ENCODE results near the gene MEIOB.
"Not testable (repeated sequence)": the region's sequence is repeated elsewhere in the genome, so short reads cannot be mapped to it uniquely, and the experiment has no call there.

The MEIOB gene

DNA sequence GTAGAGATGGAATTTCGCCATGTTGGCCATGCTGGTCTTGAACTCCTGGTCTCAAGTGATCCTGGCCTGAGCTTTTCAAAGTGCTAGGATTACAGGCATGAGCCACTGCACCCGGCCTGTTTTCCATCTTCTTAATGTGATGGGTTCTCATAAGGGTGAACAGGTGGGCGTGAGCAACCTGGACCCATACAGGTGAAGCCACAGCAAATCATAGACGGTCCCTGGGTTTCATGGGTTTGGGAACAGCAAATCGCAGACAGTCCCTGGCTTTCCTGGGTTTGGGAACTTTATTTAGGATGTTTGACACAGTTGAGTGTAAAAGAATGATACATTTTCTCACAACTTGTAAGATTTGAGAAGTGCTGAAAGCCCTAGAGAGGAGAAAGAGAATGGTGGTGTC lies 12.9 kb upstream of the MEIOB start:
- no peaks in the 10 kb centered on the region for H3K27me3 ChIP-seq (ENCODE audit: control insufficient read depth, insufficient read depth, low read length)
- no peaks in the 10 kb centered on the region for H3K4me1 ChIP-seq (ENCODE audit: control insufficient read depth, insufficient read depth, low read length)
- H3K36me3 ChIP-seq (ENCODE audit: control insufficient read depth, insufficient read depth, low read length): no peaks in the 10 kb centered on the region
- no peak overlapping the region for H3K9ac ChIP-seq (ENCODE audit: low read depth, low read length)
- H3K9me3 ChIP-seq (ENCODE audit: control insufficient read depth, insufficient read depth, low read length): no peaks in the 10 kb centered on the region
- H3K4me3 ChIP-seq (ENCODE audit: low read depth, low read length): no peak overlapping the region

DNA sequence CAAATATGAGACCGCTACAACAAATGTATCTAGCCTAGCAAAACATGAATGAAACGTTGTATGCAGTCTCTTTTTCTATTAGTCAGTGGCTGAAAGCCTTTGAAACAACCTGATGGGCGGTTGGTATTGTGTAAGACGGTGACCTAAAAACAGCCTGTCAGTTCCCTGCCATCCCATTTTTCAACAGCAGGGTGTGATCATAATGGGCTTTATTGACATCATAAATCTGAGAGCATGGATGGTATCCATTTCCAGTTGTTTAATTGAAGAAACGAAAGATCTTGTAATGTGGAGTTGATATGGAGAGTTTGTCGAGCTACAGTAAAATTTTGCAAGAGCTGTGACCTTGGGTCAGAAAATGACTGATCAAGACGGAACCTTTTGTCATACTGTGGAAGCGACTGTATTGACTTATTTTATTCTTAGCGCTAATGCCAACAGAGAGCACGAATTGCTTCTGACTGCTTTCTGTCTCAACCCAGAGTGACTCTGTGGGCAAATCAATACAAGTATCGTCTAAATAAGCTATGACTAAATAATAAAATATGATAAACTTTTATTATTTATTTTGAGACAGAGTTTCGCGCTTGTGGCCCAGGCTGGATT lies 12.3 kb upstream of the MEIOB start:
- H3K36me3 ChIP-seq (ENCODE audit: control insufficient read depth, insufficient read depth, low read length): no peaks in the 10 kb centered on the region
- no peak overlapping the region for H3K9ac ChIP-seq (ENCODE audit: low read depth, low read length)
- H3K4me3 ChIP-seq (ENCODE audit: low read depth, low read length): no peak overlapping the region
- H3K27me3 ChIP-seq (ENCODE audit: control insufficient read depth, insufficient read depth, low read length): no peaks in the 10 kb centered on the region
- no peaks in the 10 kb centered on the region for H3K4me1 ChIP-seq (ENCODE audit: control insufficient read depth, insufficient read depth, low read length)
- no peaks in the 10 kb centered on the region for H3K9me3 ChIP-seq (ENCODE audit: control insufficient read depth, insufficient read depth, low read length)

DNA sequence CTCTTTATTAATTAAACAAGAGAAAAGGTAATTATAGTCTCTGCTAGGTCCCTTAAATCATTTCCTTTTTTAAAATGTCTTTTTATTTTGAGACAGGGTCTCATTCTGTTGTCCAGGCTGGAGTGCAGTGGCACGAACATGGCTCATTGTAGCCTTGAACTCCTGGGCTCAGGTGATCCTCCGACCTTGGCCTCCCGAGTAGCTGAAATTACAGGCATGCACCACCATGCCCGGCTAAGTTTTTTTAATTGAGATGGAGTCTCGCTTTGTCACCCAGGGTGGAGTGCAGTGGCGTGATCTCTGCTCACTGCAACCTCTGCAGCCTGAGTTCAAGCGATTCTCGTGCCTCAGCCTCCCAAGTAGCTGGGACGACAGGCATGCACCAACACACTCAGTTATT lies 9.2 kb upstream of the MEIOB start:
- not testable (repeated sequence) for H3K36me3 ChIP-seq (ENCODE audit: control insufficient read depth, insufficient read depth, low read length); H3K4me3 ChIP-seq (ENCODE audit: low read depth, low read length); H3K27me3 ChIP-seq (ENCODE audit: control insufficient read depth, insufficient read depth, low read length)

GRCh38 chr16:1879477-1879876 lies 7.5 kb upstream of the MEIOB start:
- Histone ChIP-seq H3K36me3 (ENCODE audit: control insufficient read depth, insufficient read depth, low read length) (no peaks in the 10 kb centered on the region), H3K9me3 (ENCODE audit: control insufficient read depth, insufficient read depth, low read length) (no peaks in the 10 kb centered on the region), H3K4me3 (ENCODE audit: low read depth, low read length) (no peak overlapping the region), H3K27me3 (ENCODE audit: control insufficient read depth, insufficient read depth, low read length) (peaks cover 5% of the 10 kb centered on the region), H3K9ac (ENCODE audit: low read depth, low read length) (no peak overlapping the region), H3K4me1 (ENCODE audit: control insufficient read depth, insufficient read depth, low read length) (no peaks in the 10 kb centered on the region)

More for the DNA sequence above, 9.2 kb upstream of the MEIOB start:
- not testable (repeated sequence) for H3K9me3 ChIP-seq (ENCODE audit: control insufficient read depth, insufficient read depth, low read length); H3K9ac ChIP-seq (ENCODE audit: low read depth, low read length); H3K4me1 ChIP-seq (ENCODE audit: control insufficient read depth, insufficient read depth, low read length)

GRCh38 chr16:1878256-1878655 lies 6.3 kb upstream of the MEIOB start:
- Histone ChIP-seq H3K9ac (ENCODE audit: low read depth, low read length) (no peak overlapping the region), H3K9me3 (ENCODE audit: control insufficient read depth, insufficient read depth, low read length) (no peaks in the 10 kb centered on the region), H3K4me3 (ENCODE audit: low read depth, low read length) (no peak overlapping the region), H3K4me1 (ENCODE audit: control insufficient read depth, insufficient read depth, low read length) (no peaks in the 10 kb centered on the region), H3K27me3 (ENCODE audit: control insufficient read depth, insufficient read depth, low read length) (peaks cover 9% of the 10 kb centered on the region), H3K36me3 (ENCODE audit: control insufficient read depth, insufficient read depth, low read length) (no peaks in the 10 kb centered on the region)

- no peaks in the 10 kb centered on the region for H3K4me1 ChIP-seq (ENCODE audit: control insufficient read depth, insufficient read depth, low read length)
- no peaks in the 10 kb centered on the region for H3K36me3 ChIP-seq (ENCODE audit: control insufficient read depth, insufficient read depth, low read length)
- H3K9me3 ChIP-seq (ENCODE audit: control insufficient read depth, insufficient read depth, low read length): no peaks in the 10 kb centered on the region
- no peak overlapping the region for H3K4me3 ChIP-seq (ENCODE audit: low read depth, low read length)
- no peak overlapping the region for H3K9ac ChIP-seq (ENCODE audit: low read depth, low read length)
- peaks cover 10% of the 10 kb centered on the region for H3K27me3 ChIP-seq (ENCODE audit: control insufficient read depth, insufficient read depth, low read length)
Measured at GRCh38 chr16:1877804-1878203, 5.8 kb upstream of the MEIOB start.

DNA sequence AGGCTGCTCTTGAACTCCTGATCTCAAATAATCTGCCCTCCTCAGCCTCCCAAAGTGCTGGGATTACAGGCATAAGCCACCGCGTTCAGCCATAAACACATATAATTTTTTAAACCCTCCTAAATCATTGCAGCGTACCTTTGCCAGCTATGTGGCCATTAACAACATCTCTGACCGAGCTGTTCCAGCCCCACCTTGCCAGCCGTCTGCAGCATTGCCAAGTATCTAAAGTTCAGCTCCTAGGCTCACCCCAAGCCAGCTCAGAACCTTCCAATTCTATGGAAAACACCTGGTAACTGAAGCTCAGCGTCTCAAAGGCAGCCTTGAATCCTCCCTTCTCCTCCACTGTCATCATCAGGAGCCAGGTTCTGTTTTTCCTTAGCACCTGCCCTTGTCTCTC lies 5.1 kb upstream of the MEIOB start:
- Histone ChIP-seq H3K4me1 (ENCODE audit: control insufficient read depth, insufficient read depth, low read length) (no peaks in the 10 kb centered on the region), H3K4me3 (ENCODE audit: low read depth, low read length) (no peak overlapping the region), H3K36me3 (ENCODE audit: control insufficient read depth, insufficient read depth, low read length) (no peaks in the 10 kb centered on the region), H3K27me3 (ENCODE audit: control insufficient read depth, insufficient read depth, low read length) (peaks cover 16% of the 10 kb centered on the region), H3K9me3 (ENCODE audit: control insufficient read depth, insufficient read depth, low read length) (no peaks in the 10 kb centered on the region), H3K9ac (ENCODE audit: low read depth, low read length) (no peak overlapping the region)

GRCh38 chr16:1876468-1876867 lies 4.5 kb upstream of the MEIOB start:
- Histone ChIP-seq H3K9me3 (ENCODE audit: control insufficient read depth, insufficient read depth, low read length) (no peaks in the 10 kb centered on the region), H3K36me3 (ENCODE audit: control insufficient read depth, insufficient read depth, low read length) (no peaks in the 10 kb centered on the region), H3K4me3 (ENCODE audit: low read depth, low read length) (no peak overlapping the region), H3K9ac (ENCODE audit: low read depth, low read length) (no peak overlapping the region), H3K27me3 (ENCODE audit: control insufficient read depth, insufficient read depth, low read length) (peaks cover 16% of the 10 kb centered on the region), H3K4me1 (ENCODE audit: control insufficient read depth, insufficient read depth, low read length) (no peaks in the 10 kb centered on the region)

- not testable (repeated sequence) for H3K36me3 ChIP-seq (ENCODE audit: control insufficient read depth, insufficient read depth, low read length); H3K9ac ChIP-seq (ENCODE audit: low read depth, low read length); H3K9me3 ChIP-seq (ENCODE audit: control insufficient read depth, insufficient read depth, low read length); H3K4me1 ChIP-seq (ENCODE audit: control insufficient read depth, insufficient read depth, low read length); H3K4me3 ChIP-seq (ENCODE audit: low read depth, low read length)
- H3K27me3 ChIP-seq (ENCODE audit: control insufficient read depth, insufficient read depth, low read length): peaks cover 16% of the 10 kb centered on the region
Measured at GRCh38 chr16:1876066-1876465, 4.1 kb upstream of the MEIOB start.

- Histone ChIP-seq H3K9me3 (ENCODE audit: control insufficient read depth, insufficient read depth, low read length) (no peaks in the 10 kb centered on the region), H3K27me3 (ENCODE audit: control insufficient read depth, insufficient read depth, low read length) (peaks cover 19% of the 10 kb centered on the region), H3K36me3 (ENCODE audit: control insufficient read depth, insufficient read depth, low read length) (no peaks in the 10 kb centered on the region), H3K9ac (ENCODE audit: low read depth, low read length) (no peak overlapping the region), H3K4me1 (ENCODE audit: control insufficient read depth, insufficient read depth, low read length) (no peaks in the 10 kb centered on the region), H3K4me3 (ENCODE audit: low read depth, low read length) (no peak overlapping the region)
Measured at GRCh38 chr16:1874854-1875253, 2.9 kb upstream of the MEIOB start.

GRCh38 chr16:1870365-1871082 lies 1.4 kb downstream of the MEIOB start:
- Histone ChIP-seq H3K4me3 (ENCODE audit: low read depth, low read length) (no peak overlapping the region), H3K9ac (ENCODE audit: low read depth, low read length) (no peak overlapping the region)

GRCh38 chr16:1865902-1866690 lies 5.9 kb downstream of the MEIOB start:
- H3K9me3 ChIP-seq (ENCODE audit: control insufficient read depth, insufficient read depth, low read length): no peaks in the 10 kb centered on the region
- H3K36me3 ChIP-seq (ENCODE audit: control insufficient read depth, insufficient read depth, low read length): no peaks in the 10 kb centered on the region
- H3K27me3 ChIP-seq (ENCODE audit: control insufficient read depth, insufficient read depth, low read length): peaks cover 3% of the 10 kb centered on the region
- H3K9ac ChIP-seq (ENCODE audit: low read depth, low read length): no peak overlapping the region
- no peak overlapping the region for H3K4me3 ChIP-seq (ENCODE audit: low read depth, low read length)
- no peaks in the 10 kb centered on the region for H3K4me1 ChIP-seq (ENCODE audit: control insufficient read depth, insufficient read depth, low read length)

More at GRCh38 chr16:1870365-1871082, 1.4 kb downstream of the MEIOB start:
- Histone ChIP-seq H3K4me1 (ENCODE audit: control insufficient read depth, insufficient read depth, low read length) (no peaks in the 10 kb centered on the region), H3K36me3 (ENCODE audit: control insufficient read depth, insufficient read depth, low read length) (no peaks in the 10 kb centered on the region), H3K27me3 (ENCODE audit: control insufficient read depth, insufficient read depth, low read length) (peaks cover 19% of the 10 kb centered on the region), H3K9me3 (ENCODE audit: control insufficient read depth, insufficient read depth, low read length) (no peaks in the 10 kb centered on the region)

All from iPS-15b (cell line).